ENCODE results near the gene DROSHA. TPM values are rescaled to one million over a fixed set of nuclear protein-coding genes. Genes with fewer than 3 reads are reported as not detected.

The DROSHA gene
- total and polyA plus RNA-seq, 2 donors (not counting 3 experiments of a cell fraction or from before 2014, with no cell fraction given), result 49.1 to 96.4 TPM

GRCh38 chr5:31563216-31563615 lies 31.3 kb upstream of the DROSHA start:
- no peaks in the 10 kb centered on the region for H3K27me3 ChIP-seq (ENCODE audit: control insufficient read depth in 2 of 2, insufficient read depth in 2 of 2, low read length in 2 of 2)
- no TSS peak for BruUV-seq (replicated peaks)
- no peaks in the 10 kb centered on the region for H3K9me3 ChIP-seq (replicated peaks; ENCODE audit: control insufficient read depth, insufficient read depth, low read length)
- H3K36me3 ChIP-seq (ENCODE audit: control insufficient read depth in 2 of 2, extremely low read depth in 1 of 2, insufficient read depth in 2 of 2, low read length in 2 of 2), result no peaks in the 10 kb centered on the region
- dilution Hi-C loops (cut with MboI; ENCODE audit: extremely low pct_ligation_motif_present, low sequenced_read_pairs) (no loop called here), intact Hi-C loops (cut with micrococcal nuclease) (no loop called here)
- no peak for TF ChIP-seq FOS (IDR thresholded peaks at IDR 0.05; ENCODE audit: borderline replicate concordance, insufficient read depth, low read length)
- TF ChIP-seq CTCF (IDR thresholded peaks at IDR 0.05; ENCODE audit: extremely low read depth in 1 of 2, insufficient read depth in 1 of 2, low read depth in 1 of 2, low read length in 2 of 2), result no peak
- TF ChIP-seq GATA2 (IDR thresholded peaks at IDR 0.05; ENCODE audit: insufficient read depth, insufficient read length, low read depth, low read length), result no peak
- no peak for TF ChIP-seq MAX (IDR thresholded peaks at IDR 0.05; ENCODE audit: insufficient read depth, insufficient read length)
- no peak for TF ChIP-seq POLR2A (IDR thresholded peaks at IDR 0.05; ENCODE audit: low read depth, low read length)
- TF ChIP-seq EZH2 (IDR thresholded peaks at IDR 0.05; ENCODE audit: borderline replicate concordance, low read depth, low read length, severe bottlenecking), result no peak
- TF ChIP-seq MYC (IDR thresholded peaks at IDR 0.05; ENCODE audit: low read depth, low read length), result no peak
- no peak for TF ChIP-seq JUN (IDR thresholded peaks at IDR 0.05; ENCODE audit: borderline replicate concordance, insufficient read depth, insufficient read length, low read depth)
- TF ChIP-seq POLR2AphosphoS5 (IDR thresholded peaks at IDR 0.05; ENCODE audit: insufficient read depth, low read depth, low read length), result no peak
- no peak overlapping the region for H3K4me2 ChIP-seq (ENCODE audit: insufficient read depth, low read length)
- H3K4me1 ChIP-seq (ENCODE audit: control insufficient read depth, extremely low read depth, insufficient read depth, low read length), result no peaks in the 10 kb centered on the region
- H3K27ac ChIP-seq (ENCODE audit: insufficient read depth, low read depth, low read length), result no peak overlapping the region
- DNase-seq (ENCODE audit: low read depth, low spot score) (no peak), FAIRE-seq (no peak)
- H2AFZ ChIP-seq (ENCODE audit: low read depth, low read length), result no peak overlapping the region
- no peak overlapping the region for H3K9ac ChIP-seq (replicated peaks; ENCODE audit: extremely low read depth, insufficient read depth, low read length)
- no peaks in the 10 kb centered on the region for H3K79me2 ChIP-seq (ENCODE audit: control insufficient read depth, insufficient read depth, low read length)
- ChIA-PET POLR2A (no interaction called here), CTCF (interaction anchor here (1.1 kb wide), 1 partner anchor 514 kb away, joined by 3 read pairs; no protein-coding TSS in a partner anchor)
- no peak overlapping the region for H3K4me3 ChIP-seq (replicated peaks in 1 of 3; ENCODE audit: insufficient read depth in 1 of 3, low read depth in 1 of 3, low read length in 3 of 3)
- no peaks in the 10 kb centered on the region for H3K9me1 ChIP-seq (replicated peaks; ENCODE audit: control insufficient read depth, extremely low read depth, insufficient read depth, low read length)
- H4K20me1 ChIP-seq (replicated peaks; ENCODE audit: control insufficient read depth, extremely low read depth, insufficient read depth, low read length), result no peaks in the 10 kb centered on the region

Measured in endothelial cell of umbilical vein (primary cell).